ENCODE data around the gene SLC24A3.

Gene SLC24A3

GRCh38 chr20:19765266-19765665, 552.8 kb downstream of the SLC24A3 start:
- ATAC-seq = no peak
- TF ChIP-seq GLIS3 (CRISPR knock-in tag; IDR thresholded peaks at IDR 0.05) = no peak
- TF ChIP-seq ZNF8 (CRISPR knock-in tag; IDR thresholded peaks at IDR 0.05) = no peak
- TF ChIP-seq POU6F1 (CRISPR knock-in tag; IDR thresholded peaks at IDR 0.05; ENCODE audit: borderline replicate concordance, low read depth) = no peak
- TF ChIP-seq BACH2 (CRISPR knock-in tag; IDR thresholded peaks at IDR 0.05; ENCODE audit: borderline replicate concordance) = no peak
- no peak for TF ChIP-seq SNAI2 (CRISPR knock-in tag; IDR thresholded peaks at IDR 0.05)
- no peak for TF ChIP-seq CREB5 (CRISPR knock-in tag; IDR thresholded peaks at IDR 0.05; ENCODE audit: low read depth)
- no peak for TF ChIP-seq PPARA (CRISPR knock-in tag; IDR thresholded peaks at IDR 0.05; ENCODE audit: borderline replicate concordance)
- TF ChIP-seq CSDC2 (CRISPR knock-in tag; IDR thresholded peaks at IDR 0.05) = no peak
- TF ChIP-seq OSR1 (CRISPR knock-in tag; IDR thresholded peaks at IDR 0.05) = no peak
- no peak for TF ChIP-seq TOX (CRISPR knock-in tag; IDR thresholded peaks at IDR 0.05; ENCODE audit: borderline replicate concordance)
- TF ChIP-seq ZNF565 (CRISPR knock-in tag; conservative IDR thresholded peaks at IDR 0.05; ENCODE audit: low read depth) = no peak
- no peak for TF ChIP-seq ZFP30 (CRISPR knock-in tag; IDR thresholded peaks at IDR 0.05)
- no peak for TF ChIP-seq ESRRG (CRISPR knock-in tag; IDR thresholded peaks at IDR 0.05)

- ATAC-seq = no peak
- TF ChIP-seq ZNF70 (CRISPR knock-in tag; IDR thresholded peaks at IDR 0.05) (no peak), ZNF565 (CRISPR knock-in tag; conservative IDR thresholded peaks at IDR 0.05; ENCODE audit: low read depth) (no peak), PATZ1 (CRISPR knock-in tag; IDR thresholded peaks at IDR 0.05; ENCODE audit: borderline replicate concordance) (no peak), RARB (CRISPR knock-in tag; IDR thresholded peaks at IDR 0.05) (no peak), CSDC2 (CRISPR knock-in tag; IDR thresholded peaks at IDR 0.05) (no peak), SNAI2 (CRISPR knock-in tag; IDR thresholded peaks at IDR 0.05) (no peak), TSHZ2 (CRISPR knock-in tag; IDR thresholded peaks at IDR 0.05) (no peak), OSR1 (CRISPR knock-in tag; IDR thresholded peaks at IDR 0.05) (no peak), ZNF8 (CRISPR knock-in tag; IDR thresholded peaks at IDR 0.05) (no peak), BACH2 (CRISPR knock-in tag; IDR thresholded peaks at IDR 0.05; ENCODE audit: borderline replicate concordance) (no peak), ESRRG (CRISPR knock-in tag; IDR thresholded peaks at IDR 0.05) (no peak), PPARA (CRISPR knock-in tag; IDR thresholded peaks at IDR 0.05; ENCODE audit: borderline replicate concordance) (no peak), CREB5 (CRISPR knock-in tag; IDR thresholded peaks at IDR 0.05; ENCODE audit: low read depth) (no peak), TOX (CRISPR knock-in tag; IDR thresholded peaks at IDR 0.05; ENCODE audit: borderline replicate concordance) (no peak), ISL1 (CRISPR knock-in tag; IDR thresholded peaks at IDR 0.05) (no peak), GLIS3 (CRISPR knock-in tag; IDR thresholded peaks at IDR 0.05) (no peak), ARNTL (CRISPR knock-in tag; IDR thresholded peaks at IDR 0.05; ENCODE audit: borderline replicate concordance, low read depth) (no peak)
These were observed 553.5 kb downstream of the SLC24A3 start for GRCh38 chr20:19765913-19766312.

- ATAC-seq = no peak
- TF ChIP-seq CSRNP3 (CRISPR knock-in tag; IDR thresholded peaks at IDR 0.05) (no peak), ZNF8 (CRISPR knock-in tag; IDR thresholded peaks at IDR 0.05) (no peak), POU6F1 (CRISPR knock-in tag; IDR thresholded peaks at IDR 0.05; ENCODE audit: borderline replicate concordance, low read depth) (no peak), TOX (CRISPR knock-in tag; IDR thresholded peaks at IDR 0.05; ENCODE audit: borderline replicate concordance) (no peak), ZFP3 (CRISPR knock-in tag; IDR thresholded peaks at IDR 0.05) (no peak), ISL1 (CRISPR knock-in tag; IDR thresholded peaks at IDR 0.05) (no peak), ZNF70 (CRISPR knock-in tag; IDR thresholded peaks at IDR 0.05) (no peak), PPARA (CRISPR knock-in tag; IDR thresholded peaks at IDR 0.05; ENCODE audit: borderline replicate concordance) (no peak), SNAI2 (CRISPR knock-in tag; IDR thresholded peaks at IDR 0.05) (no peak), GLIS3 (CRISPR knock-in tag; IDR thresholded peaks at IDR 0.05) (no peak), TCF4 (CRISPR knock-in tag; IDR thresholded peaks at IDR 0.05; ENCODE audit: borderline replicate concordance) (no peak), ZNF565 (CRISPR knock-in tag; conservative IDR thresholded peaks at IDR 0.05; ENCODE audit: low read depth) (no peak), BACH2 (CRISPR knock-in tag; IDR thresholded peaks at IDR 0.05; ENCODE audit: borderline replicate concordance) (no peak)
These were observed 554.6 kb downstream of the SLC24A3 start for GRCh38 chr20:19767070-19767469.
